ENCODE data around the gene MATN3. TPM values are rescaled to one million over a fixed set of nuclear protein-coding genes. Genes with fewer than 3 reads are reported as not detected.

Gene MATN3
- total and polyA plus RNA-seq, 4 donors = 0.05 to 0.10 (median 0.08) TPM; not detected in 1

DNA sequence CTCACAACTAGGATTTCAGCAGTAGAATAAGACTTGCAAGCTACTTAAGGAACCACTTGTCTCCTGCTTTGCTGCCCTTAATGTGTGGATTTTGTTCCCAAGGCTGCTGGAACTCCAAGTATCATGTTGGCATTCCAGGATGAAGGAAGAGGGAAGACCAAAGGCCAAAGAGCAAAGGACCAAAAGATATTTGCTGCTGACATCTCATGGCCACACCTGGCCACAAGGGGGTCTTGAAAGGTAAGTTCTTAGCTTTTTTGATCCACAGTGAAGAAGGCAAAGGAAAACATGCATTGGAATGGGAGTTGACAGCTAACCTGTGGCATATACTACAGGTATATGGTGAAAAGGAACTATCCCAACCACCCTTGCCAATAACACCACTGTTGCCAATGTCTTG, 3.9 kb upstream of the MATN3 start:
- no peaks in the 10 kb centered on the region for H3K36me3 ChIP-seq (ENCODE audit: control insufficient read depth in 4 of 4, insufficient read depth in 3 of 4, low read depth in 1 of 4, low read length in 3 of 4)
- no peak for TF ChIP-seq HNF4A (conservative IDR thresholded peaks at IDR 0.05)
- no peak for TF ChIP-seq RAD21 (IDR thresholded peaks at IDR 0.05)
- TF ChIP-seq RXRA (IDR thresholded peaks at IDR 0.05) = no peak
- TF ChIP-seq SP1 (IDR thresholded peaks at IDR 0.05) = no peak
- TF ChIP-seq, protein P1, sequence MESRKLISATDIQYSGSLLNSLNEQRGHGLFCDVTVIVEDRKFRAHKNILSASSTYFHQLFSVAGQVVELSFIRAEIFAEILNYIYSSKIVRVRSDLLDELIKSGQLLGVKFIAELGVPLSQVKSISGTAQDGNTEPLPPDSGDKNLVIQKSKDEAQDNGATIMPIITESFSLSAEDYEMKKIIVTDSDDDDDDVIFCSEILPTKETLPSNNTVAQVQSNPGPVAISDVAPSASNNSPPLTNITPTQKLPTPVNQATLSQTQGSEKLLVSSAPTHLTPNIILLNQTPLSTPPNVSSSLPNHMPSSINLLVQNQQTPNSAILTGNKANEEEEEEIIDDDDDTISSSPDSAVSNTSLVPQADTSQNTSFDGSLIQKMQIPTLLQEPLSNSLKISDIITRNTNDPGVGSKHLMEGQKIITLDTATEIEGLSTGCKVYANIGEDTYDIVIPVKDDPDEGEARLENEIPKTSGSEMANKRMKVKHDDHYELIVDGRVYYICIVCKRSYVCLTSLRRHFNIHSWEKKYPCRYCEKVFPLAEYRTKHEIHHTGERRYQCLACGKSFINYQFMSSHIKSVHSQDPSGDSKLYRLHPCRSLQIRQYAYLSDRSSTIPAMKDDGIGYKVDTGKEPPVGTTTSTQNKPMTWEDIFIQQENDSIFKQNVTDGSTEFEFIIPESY (IDR thresholded peaks at IDR 0.05) = no peak
- TF ChIP-seq FOXA2 (IDR thresholded peaks at IDR 0.05) = no peak
- no peak for TF ChIP-seq GABPA (IDR thresholded peaks at IDR 0.05 in 1 of 2, conservative IDR thresholded peaks at IDR 0.05 in 1 of 2)
- TF ChIP-seq JUND (IDR thresholded peaks at IDR 0.05) = no peak
- no peak for TF ChIP-seq FOXA1 (IDR thresholded peaks at IDR 0.05)
- no peak for TF ChIP-seq TAF1 (conservative IDR thresholded peaks at IDR 0.05)
- no peak for TF ChIP-seq EGR1 (IDR thresholded peaks at IDR 0.05; ENCODE audit: low read depth in 2 of 2)
- TF ChIP-seq HNF4G (IDR thresholded peaks at IDR 0.05) = no peak
- TF ChIP-seq YY1 (IDR thresholded peaks at IDR 0.05) = no peak
- TF ChIP-seq NR2F2 (IDR thresholded peaks at IDR 0.05) = no peak
- TF ChIP-seq, protein P2, sequence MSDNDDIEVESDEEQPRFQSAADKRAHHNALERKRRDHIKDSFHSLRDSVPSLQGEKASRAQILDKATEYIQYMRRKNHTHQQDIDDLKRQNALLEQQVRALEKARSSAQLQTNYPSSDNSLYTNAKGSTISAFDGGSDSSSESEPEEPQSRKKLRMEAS (IDR thresholded peaks at IDR 0.05) = no peak
- TF ChIP-seq, protein P3, sequence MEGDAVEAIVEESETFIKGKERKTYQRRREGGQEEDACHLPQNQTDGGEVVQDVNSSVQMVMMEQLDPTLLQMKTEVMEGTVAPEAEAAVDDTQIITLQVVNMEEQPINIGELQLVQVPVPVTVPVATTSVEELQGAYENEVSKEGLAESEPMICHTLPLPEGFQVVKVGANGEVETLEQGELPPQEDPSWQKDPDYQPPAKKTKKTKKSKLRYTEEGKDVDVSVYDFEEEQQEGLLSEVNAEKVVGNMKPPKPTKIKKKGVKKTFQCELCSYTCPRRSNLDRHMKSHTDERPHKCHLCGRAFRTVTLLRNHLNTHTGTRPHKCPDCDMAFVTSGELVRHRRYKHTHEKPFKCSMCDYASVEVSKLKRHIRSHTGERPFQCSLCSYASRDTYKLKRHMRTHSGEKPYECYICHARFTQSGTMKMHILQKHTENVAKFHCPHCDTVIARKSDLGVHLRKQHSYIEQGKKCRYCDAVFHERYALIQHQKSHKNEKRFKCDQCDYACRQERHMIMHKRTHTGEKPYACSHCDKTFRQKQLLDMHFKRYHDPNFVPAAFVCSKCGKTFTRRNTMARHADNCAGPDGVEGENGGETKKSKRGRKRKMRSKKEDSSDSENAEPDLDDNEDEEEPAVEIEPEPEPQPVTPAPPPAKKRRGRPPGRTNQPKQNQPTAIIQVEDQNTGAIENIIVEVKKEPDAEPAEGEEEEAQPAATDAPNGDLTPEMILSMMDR (IDR thresholded peaks at IDR 0.05; ENCODE audit: low read depth, low read length, missing input control) = no peak
- TF ChIP-seq, protein P4, sequence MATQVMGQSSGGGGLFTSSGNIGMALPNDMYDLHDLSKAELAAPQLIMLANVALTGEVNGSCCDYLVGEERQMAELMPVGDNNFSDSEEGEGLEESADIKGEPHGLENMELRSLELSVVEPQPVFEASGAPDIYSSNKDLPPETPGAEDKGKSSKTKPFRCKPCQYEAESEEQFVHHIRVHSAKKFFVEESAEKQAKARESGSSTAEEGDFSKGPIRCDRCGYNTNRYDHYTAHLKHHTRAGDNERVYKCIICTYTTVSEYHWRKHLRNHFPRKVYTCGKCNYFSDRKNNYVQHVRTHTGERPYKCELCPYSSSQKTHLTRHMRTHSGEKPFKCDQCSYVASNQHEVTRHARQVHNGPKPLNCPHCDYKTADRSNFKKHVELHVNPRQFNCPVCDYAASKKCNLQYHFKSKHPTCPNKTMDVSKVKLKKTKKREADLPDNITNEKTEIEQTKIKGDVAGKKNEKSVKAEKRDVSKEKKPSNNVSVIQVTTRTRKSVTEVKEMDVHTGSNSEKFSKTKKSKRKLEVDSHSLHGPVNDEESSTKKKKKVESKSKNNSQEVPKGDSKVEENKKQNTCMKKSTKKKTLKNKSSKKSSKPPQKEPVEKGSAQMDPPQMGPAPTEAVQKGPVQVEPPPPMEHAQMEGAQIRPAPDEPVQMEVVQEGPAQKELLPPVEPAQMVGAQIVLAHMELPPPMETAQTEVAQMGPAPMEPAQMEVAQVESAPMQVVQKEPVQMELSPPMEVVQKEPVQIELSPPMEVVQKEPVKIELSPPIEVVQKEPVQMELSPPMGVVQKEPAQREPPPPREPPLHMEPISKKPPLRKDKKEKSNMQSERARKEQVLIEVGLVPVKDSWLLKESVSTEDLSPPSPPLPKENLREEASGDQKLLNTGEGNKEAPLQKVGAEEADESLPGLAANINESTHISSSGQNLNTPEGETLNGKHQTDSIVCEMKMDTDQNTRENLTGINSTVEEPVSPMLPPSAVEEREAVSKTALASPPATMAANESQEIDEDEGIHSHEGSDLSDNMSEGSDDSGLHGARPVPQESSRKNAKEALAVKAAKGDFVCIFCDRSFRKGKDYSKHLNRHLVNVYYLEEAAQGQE (IDR thresholded peaks at IDR 0.05) = no peak
- TF ChIP-seq, protein P5, sequence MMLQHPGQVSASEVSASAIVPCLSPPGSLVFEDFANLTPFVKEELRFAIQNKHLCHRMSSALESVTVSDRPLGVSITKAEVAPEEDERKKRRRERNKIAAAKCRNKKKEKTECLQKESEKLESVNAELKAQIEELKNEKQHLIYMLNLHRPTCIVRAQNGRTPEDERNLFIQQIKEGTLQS (IDR thresholded peaks at IDR 0.05) = no peak

More for the DNA sequence above, 3.9 kb upstream of the MATN3 start:
- no peak for DNase-seq (ENCODE audit: low spot score)
- Histone ChIP-seq H3K4me3 (ENCODE audit: low read depth in 1 of 3, low read length in 3 of 3) (no peak overlapping the region), H3K27me3 (ENCODE audit: control insufficient read depth in 4 of 4, insufficient read depth in 4 of 4, low read length in 3 of 4) (peaks cover 0 to under 1% (median 0%) of the 10 kb centered on the region in 4 donors), H3K27ac (ENCODE audit: low read depth in 1 of 2, low read length in 2 of 2) (no peak overlapping the region), H3K9ac (ENCODE audit: low read depth in 1 of 2, low read length in 2 of 2) (no peak overlapping the region), H3K4me1 (ENCODE audit: control insufficient read depth in 4 of 4, insufficient read depth in 4 of 4, low read length in 3 of 4) (peaks cover 4 to 14% (median 8%) of the 10 kb centered on the region in 4 donors), H3K9me3 (ENCODE audit: control insufficient read depth in 4 of 4, low read length in 3 of 4) (no peaks in the 10 kb centered on the region)

All from liver (tissue), 9 donors.